Activated CD8-positive, alpha-beta memory T cell treated with anti-CD3 and anti-CD28 coated beads for 48 hours (primary cell): ENCODE data around the gene EXTL1.

Source experiments
- DNase-seq, 3 experiments: peaks; one replicate each; pipeline ENCODE4 v3.0.0-alpha.2; 2020; ENCODE audit warnings: low read depth in 2 of 3, low spot score in 2 of 3

The EXTL1 gene

DNA sequence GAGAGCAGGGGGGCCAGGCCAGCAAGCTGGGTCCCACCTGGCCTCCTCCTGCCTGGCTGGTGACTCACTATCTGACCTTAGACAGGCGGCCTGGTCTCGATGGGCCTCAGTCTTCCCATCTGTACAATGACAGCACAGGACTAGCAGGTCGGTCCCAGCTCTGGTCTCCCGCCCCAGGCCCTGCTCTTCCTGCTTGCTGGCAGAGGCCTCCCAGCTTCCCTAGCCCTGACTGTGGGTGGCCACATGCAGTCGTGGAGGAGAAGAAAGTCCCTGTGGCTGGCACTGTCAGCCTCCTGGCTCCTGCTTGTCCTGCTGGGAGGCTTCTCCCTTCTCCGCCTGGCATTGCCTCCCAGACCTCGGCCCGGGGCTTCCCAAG lies 817 bp downstream of the EXTL1 start:
- DNase-seq = no peak

GRCh38 chr1:26023009-26023408 lies 1.4 kb downstream of the EXTL1 start:
- DNase-seq = no peak

- no peak for DNase-seq
Measured at GRCh38 chr1:26023826-26024225, 2.3 kb downstream of the EXTL1 start.

- no peak for DNase-seq
Measured at GRCh38 chr1:26025060-26025459, 3.5 kb downstream of the EXTL1 start.

GRCh38 chr1:26025517-26025916 lies 3.9 kb downstream of the EXTL1 start:
- no peak for DNase-seq

DNA sequence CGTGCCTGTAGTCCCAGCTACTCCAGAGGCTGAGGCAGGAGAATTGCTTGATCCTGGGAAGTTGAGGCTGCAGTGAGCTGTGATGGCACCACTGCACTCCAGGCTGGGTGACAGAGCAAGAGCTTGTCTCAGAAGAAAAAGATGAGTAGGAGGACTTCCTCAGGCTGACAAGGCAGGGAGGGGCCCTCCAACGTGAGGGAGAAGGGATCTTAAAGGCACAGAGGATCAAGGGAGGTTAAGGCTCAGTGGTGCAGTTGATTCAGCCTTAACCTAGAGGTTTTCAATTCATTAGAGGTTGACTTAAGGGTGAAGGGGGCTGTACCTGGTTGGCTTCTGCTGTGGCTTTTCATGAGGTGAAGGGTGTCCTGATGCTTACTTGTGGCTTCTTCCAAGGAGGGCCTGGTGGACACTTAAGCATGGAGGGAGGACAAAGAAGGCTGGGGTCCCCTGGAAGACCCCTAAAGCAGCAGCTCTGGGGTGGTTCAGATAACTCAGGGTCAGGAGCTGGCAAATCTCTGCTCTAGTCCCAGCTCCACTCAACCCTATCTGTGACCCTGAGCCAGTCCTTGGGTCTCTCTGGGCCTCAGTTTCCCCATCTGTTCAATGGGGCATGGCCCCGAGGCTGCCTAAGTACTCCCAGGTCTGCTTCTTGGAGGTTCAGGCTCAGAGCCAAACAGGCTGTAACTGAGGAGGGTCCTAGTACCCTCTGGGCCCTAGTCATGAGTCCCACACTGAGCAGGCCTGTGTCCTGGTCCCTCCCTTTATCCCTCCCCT lies 6.3 kb downstream of the EXTL1 start:
- DNase-seq = no peak

- DNase-seq = no peak
Measured at GRCh38 chr1:26028490-26028980, 7.0 kb downstream of the EXTL1 start.

DNA sequence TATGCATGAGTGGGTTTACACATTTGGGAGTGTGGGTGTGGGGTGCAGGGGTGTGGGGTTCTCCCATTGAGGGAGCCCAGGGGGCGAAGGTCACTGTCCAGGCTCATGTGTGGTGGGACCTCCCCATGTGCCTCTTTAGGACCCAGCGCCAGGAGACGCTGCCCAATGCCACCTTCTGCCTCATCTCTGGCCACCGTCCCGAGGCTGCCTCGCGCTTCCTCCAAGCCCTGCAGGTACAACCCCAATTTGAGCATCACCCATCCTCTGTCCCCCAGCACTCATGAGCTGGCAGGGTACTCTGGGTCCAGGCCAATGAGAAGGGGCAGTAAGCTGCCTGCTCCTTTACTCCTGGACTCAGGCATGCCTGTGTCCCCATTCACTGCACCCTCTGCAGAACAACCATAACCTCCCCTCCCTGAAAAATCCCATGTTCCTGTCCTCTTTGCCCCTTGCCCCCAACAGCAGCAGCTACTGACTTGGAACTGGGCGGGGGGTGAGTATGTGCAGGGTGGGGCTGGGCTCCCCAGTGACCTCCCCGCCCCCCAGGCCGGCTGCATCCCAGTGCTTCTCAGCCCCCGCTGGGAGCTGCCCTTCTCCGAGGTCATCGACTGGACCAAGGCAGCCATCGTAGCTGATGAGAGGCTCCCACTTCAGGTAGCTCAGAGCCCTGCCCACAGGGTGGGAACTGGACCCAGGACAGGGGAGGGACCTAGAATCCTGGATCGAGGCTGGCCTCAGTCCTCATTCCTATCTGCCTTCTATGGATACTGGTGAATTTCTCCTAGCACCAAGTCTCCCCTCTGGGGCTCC lies 7.7 kb downstream of the EXTL1 start:
- DNase-seq = no peak

- DNase-seq = no peak
Measured at GRCh38 chr1:26029864-26030481, 8.4 kb downstream of the EXTL1 start.

DNA sequence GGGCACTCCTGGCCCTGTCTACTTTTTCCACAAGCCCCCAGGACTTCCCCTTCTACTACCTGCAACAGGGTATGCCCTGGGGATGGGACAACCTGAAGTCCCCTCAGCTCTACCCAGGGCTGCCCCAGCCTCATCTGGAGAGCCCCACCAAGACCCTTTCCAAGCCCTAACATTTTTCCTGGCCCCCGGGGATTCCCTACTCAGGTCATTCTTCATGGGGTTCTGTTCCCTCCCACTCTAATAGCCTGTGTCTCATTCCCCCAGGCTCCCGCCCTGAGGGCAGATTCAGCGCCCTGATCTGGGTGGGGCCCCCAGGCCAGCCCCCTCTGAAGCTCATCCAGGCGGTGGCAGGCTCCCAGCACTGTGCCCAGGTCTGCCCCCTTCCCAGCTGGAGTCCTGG lies 9.6 kb downstream of the EXTL1 start:
- DNase-seq = no peak

DNA sequence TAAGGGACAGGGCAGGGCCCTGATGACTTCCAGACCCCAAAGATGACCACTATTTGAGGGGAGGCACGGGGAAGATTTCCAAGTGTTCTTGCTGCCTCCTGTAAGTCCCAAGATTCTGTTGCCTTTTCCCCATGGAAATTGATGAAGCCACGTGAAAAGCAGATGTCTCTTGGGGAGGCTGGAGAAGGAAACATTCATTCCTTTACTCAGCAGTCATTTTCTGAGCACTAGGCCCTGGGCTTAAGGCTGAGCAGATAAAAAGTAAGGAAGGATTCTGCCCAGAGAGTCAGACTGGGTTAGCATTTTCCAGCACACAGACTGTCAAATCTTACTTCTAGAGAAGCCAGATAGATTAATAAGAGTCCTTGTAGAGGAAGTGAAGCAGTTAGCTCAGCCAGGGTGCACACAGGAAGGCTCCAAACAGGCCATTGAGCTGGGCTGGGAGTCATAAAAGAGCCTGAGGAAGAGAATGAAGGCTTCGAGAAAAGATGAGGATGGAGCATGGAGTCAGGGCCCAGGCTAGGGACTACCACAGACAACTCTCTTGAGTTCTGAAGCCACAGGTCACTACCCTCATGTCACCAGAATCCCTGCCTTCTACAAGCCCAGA lies 10.1 kb downstream of the EXTL1 start:
- DNase-seq = no peak

GRCh38 chr1:26032656-26033357 lies 11.2 kb downstream of the EXTL1 start:
- DNase-seq = no peak

GRCh38 chr1:26034504-26035202 lies 13.1 kb downstream of the EXTL1 start:
- DNase-seq = no peak

- DNase-seq = peak; percentile 70 to 87 (median 72)
Measured at GRCh38 chr1:26035203-26035958, 13.8 kb downstream of the EXTL1 start.

DNA sequence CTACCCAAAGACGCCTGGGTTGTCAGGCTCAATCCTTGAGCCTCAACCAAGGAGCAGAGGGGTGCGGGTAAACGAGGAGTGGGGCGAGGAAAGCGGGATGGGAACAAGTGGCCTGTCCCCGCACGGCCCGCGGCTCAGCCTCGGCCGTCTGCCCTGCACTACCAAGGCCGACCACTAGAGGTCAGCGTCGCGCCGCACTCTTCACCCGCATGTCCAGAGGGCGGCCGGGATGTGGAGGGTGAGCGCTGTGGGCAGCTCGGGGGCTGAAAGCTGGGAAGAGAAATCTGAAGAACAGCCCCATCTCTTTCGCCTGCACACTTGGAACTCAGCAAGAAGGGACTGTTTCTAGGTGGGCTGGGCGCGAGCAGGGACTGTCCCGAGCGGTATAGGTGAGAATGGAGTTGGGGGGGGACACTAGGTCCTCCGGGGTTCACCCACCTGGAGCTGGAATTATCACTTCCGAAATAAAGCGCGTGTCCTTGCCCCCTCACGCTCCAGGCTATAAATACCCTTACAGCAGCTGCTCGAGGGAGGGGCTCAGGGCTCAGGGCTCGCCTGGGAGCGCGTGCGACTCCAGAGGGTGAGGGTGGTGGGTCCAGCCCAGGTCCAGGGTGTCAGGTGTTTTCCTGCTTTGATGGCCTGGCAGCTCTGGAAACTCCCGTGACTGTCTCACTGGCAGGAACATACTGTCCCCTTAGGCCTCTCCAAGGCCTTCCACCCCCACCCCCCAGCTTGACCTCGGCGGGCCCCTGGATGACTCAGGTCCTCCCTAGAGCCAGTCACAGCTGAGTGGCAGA lies 14.6 kb downstream of the EXTL1 start:
- peak; percentile 45 to 92 (median 89) for DNase-seq

GRCh38 chr1:26036756-26037281 lies 15.2 kb downstream of the EXTL1 start:
- no peak for DNase-seq

DNA sequence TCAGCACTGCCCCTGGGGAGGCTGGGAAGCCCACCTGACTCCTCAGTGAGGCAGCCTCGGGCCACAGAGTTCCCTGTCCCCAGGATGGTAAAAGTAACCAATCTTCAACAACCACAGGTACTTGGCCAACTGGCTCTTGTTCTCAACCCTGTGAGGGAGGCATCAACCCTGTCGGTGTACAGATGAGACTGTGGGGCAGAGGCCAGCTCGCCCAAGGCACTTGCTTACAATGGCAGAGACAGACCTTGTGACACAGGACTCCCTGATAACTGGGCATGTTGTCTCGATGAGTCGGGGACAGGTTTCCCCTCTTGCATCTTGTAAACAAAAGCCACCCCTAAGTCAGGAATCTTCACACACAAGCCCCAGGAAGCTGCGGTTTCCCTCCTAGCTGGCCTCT lies 16.3 kb downstream of the EXTL1 start:
- DNase-seq = no peak

DNA sequence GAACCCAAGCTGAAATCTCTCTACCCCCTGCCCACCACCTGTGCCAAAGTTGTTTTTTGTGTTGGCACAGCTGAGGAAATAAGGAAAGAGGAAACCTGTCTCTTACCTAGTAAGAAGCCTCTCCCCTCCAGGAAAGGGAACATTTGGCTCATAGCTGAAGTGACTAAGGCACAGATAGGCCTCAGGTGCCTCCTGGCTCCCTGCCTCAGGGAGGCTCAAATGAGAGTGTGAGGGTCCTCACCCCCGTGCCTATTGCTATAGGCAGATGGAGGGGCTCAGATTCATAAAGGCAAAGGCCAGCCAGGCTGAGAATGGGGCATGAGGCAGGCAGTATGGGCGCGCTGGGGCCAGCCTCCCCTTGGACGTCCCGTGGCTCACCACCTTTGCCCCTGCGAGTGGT lies 16.9 kb downstream of the EXTL1 start:
- DNase-seq = no peak
